Activated CD8-positive, alpha-beta T cell treated with anti-CD3 and anti-CD28 coated beads for 36 hours (primary cell): ENCODE measurements around the gene CCER1. TPM values are rescaled to one million over a fixed set of nuclear protein-coding genes. Genes with fewer than 3 reads are reported as not detected.

Experiments
- ATAC-seq: fragments of 200-7000 bp; cut with Tn5 transposase; one replicate; pipeline ENCODE4 v1.10.0; 2021; ENCODE audit warnings: mild to moderate bottlenecking, moderate library complexity
- CTCF ChIA-PET: fragments of 350-600 bp; sonication (Branson Sonifier 250); formaldehyde crosslinking; loops from one replicate; lab custom pipeline; 2021; ENCODE audit warnings: antibody characterized with exemption; lab: Charles Lee
- POLR2A ChIA-PET: fragments of 350-600 bp; sonication (Branson Sonifier 250); formaldehyde crosslinking; loops from one replicate; lab custom pipeline; 2021; ENCODE audit warnings: antibody characterized with exemption; lab: Charles Lee
- DNase-seq: peaks from one replicate; pipeline ENCODE4 v3.0.0-alpha.2; 2020
- H3K27ac Mint-ChIP-seq: one replicate; pipeline ENCODE4 v1.8.0; 2021; ENCODE audit warnings: mild to moderate bottlenecking, mixed read lengths
- H3K27me3 Mint-ChIP-seq: one replicate; pipeline ENCODE4 v1.8.0; 2021; ENCODE audit warnings: mixed read lengths
- H3K36me3 Mint-ChIP-seq: one replicate; pipeline ENCODE4 v1.8.0; 2021; ENCODE audit warnings: low read depth, mixed read lengths
- H3K4me1 Mint-ChIP-seq: one replicate; pipeline ENCODE4 v1.8.0; 2021; ENCODE audit warnings: low read depth, mixed read lengths
- H3K4me3 Mint-ChIP-seq: one replicate; pipeline ENCODE4 v1.8.0; 2021; ENCODE audit warnings: mild to moderate bottlenecking, moderate library complexity, mixed read lengths
- H3K9me3 Mint-ChIP-seq: one replicate; pipeline ENCODE4 v1.8.0; 2021; ENCODE audit warnings: mixed read lengths
- CTCF ChIP-seq: fragments of 200-600 bp; IDR thresholded peaks from one replicate; pipeline ENCODE4 v1.8.0; 2022; ENCODE audit warnings: antibody characterized with exemption, mild to moderate bottlenecking
- intact Hi-C: fragments of 100-400 bp; cut with micrococcal nuclease; formaldehyde crosslinking; loops from one replicate; pipeline ENCODE4 v1.10.0; 2022
- total RNA-seq, 2 experiments: library from RNA; stranded (reverse); gene quantifications; one replicate each; pipeline ENCODE4 v1.2.3, GENCODE V29; 2021

Gene CCER1
- total RNA-seq, 2 experiments from 2014 or later, result not detected

GRCh38 chr12:90959032-90959431, 4.1 kb upstream of the CCER1 start:
- POLR2A ChIA-PET, result no interaction called here
- H3K27me3 Mint-ChIP-seq, result peaks cover 1% of the 10 kb centered on the region
- no peak for ATAC-seq
- no peak for TF ChIP-seq CTCF
- no peaks in the 10 kb centered on the region for H3K4me1 Mint-ChIP-seq
- intact Hi-C loops, result no loop called here
- H3K27ac Mint-ChIP-seq, result no peak overlapping the region
- CTCF ChIA-PET, result interaction anchor here (0.8 to 1.3 kb wide), 5 partner anchors 10 to 1334 kb away, joined by 3 to 6 read pairs (median 3); no protein-coding TSS in a partner anchor
- H3K9me3 Mint-ChIP-seq, result no peaks in the 10 kb centered on the region
- H3K36me3 Mint-ChIP-seq, result no peaks in the 10 kb centered on the region
- no peak overlapping the region for H3K4me3 Mint-ChIP-seq
- no peak for DNase-seq

DNA sequence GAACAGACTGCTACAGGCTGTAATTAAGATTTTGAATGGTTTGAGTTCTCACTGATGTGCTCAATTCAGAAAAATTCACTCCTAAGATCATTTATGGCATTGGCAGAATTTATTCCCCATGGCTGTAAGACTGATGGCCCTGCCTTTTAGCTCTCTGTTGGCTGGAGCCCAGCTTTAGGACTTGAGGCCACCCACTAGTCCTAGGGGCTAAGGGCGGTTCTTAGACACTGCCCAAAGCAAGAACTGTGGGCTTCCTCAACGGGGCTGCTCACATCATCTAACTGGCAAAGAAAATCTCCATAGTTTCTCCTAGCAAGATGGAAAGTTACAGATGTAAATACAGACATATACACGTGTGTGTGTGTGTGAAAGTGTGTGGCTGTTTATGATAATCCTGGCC, 3.4 kb upstream of the CCER1 start:
- DNase-seq (no peak), ATAC-seq (no peak)
- ChIA-PET CTCF (interaction anchor here (0.8 to 1.3 kb wide), 5 partner anchors 11 to 1334 kb away, joined by 3 read pairs; no protein-coding TSS in a partner anchor), POLR2A (no interaction called here)
- Mint-ChIP-seq H3K9me3 (no peaks in the 10 kb centered on the region), H3K36me3 (no peaks in the 10 kb centered on the region), H3K4me3 (no peak overlapping the region), H3K4me1 (no peaks in the 10 kb centered on the region), H3K27ac (no peak overlapping the region), H3K27me3 (peaks cover 5% of the 10 kb centered on the region)
- TF ChIP-seq CTCF, result no peak
- intact Hi-C loops, result no loop called here

DNA sequence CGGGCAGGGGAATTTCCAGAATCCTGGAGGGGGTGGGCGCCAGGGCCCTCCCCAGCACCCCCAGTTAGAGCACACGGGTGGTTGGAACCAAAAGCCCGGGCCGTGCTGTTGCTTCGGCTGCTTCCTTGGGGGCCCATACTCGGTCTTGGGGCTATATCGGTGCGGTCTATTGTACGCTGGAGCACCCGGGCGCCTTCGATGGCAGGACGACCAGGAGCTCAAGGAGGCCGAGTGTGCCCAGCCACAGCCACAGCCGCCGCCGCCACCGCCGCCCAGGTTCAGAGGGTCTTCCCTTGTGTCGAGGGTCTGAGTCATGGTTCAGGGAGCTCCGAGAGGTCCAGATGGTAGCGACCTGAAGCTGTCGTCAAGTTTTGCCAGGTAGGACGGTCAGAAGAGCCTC, 548 bp downstream of the CCER1 start:
- Mint-ChIP-seq H3K9me3 (no peaks in the 10 kb centered on the region), H3K4me1 (no peaks in the 10 kb centered on the region), H3K27me3 (peaks cover 4% of the 10 kb centered on the region), H3K27ac (no peak overlapping the region), H3K36me3 (no peaks in the 10 kb centered on the region), H3K4me3 (no peak overlapping the region)
- intact Hi-C loops, result no loop called here
- DNase-seq, result no peak
- no peak for ATAC-seq
- CTCF ChIA-PET, result no interaction called here
- POLR2A ChIA-PET, result no interaction called here
- TF ChIP-seq CTCF, result no peak

DNA sequence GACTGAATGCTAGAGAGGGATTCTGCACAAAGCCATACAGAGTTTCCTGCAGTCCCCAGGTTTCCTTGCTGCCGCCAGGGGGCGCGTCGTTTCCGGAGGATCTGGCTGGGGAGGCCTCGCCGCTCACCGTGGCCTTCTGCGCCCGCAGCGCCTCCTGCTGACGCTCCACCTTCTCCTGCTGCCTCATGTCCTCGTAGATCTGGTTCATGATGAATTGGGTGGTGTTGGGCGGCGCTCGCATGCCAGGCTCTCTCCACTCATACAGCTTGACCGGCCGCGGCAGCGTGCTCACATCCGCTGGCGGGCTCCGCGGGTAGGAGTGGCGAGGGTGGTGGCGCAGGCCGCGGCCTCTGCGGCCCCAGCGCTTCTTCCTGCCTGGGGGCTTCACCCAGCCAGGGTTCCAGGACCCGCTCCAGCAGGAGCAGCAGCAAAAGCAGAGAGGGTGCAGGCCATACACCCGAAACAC, 987 bp downstream of the CCER1 start:
- ChIA-PET CTCF (interaction anchor here (1.1 to 2.3 kb wide), 2 partner anchors 9 to 13 kb away, joined by 3 to 5 read pairs; no protein-coding TSS in a partner anchor), POLR2A (interaction anchor here (0.7 kb wide), 1 partner anchor 186 kb away, joined by 3 read pairs; no protein-coding TSS in a partner anchor)
- Mint-ChIP-seq H3K4me3 (no peak overlapping the region), H3K36me3 (no peaks in the 10 kb centered on the region), H3K9me3 (no peaks in the 10 kb centered on the region), H3K27me3 (peaks cover 4% of the 10 kb centered on the region), H3K4me1 (no peaks in the 10 kb centered on the region), H3K27ac (no peak overlapping the region)
- ATAC-seq (no peak), DNase-seq (no peak)
- TF ChIP-seq CTCF, result peak; percentile 53
- intact Hi-C loops, result no loop called here

GRCh38 chr12:90951432-90952105, 3.4 kb downstream of the CCER1 start:
- Mint-ChIP-seq H3K27me3 (peaks cover 4% of the 10 kb centered on the region), H3K9me3 (no peaks in the 10 kb centered on the region), H3K27ac (no peak overlapping the region), H3K36me3 (no peaks in the 10 kb centered on the region), H3K4me1 (no peaks in the 10 kb centered on the region), H3K4me3 (no peak overlapping the region)
- POLR2A ChIA-PET, result no interaction called here
- DNase-seq (no peak), ATAC-seq (no peak)
- no peak for TF ChIP-seq CTCF
- CTCF ChIA-PET, result interaction anchor here (1.3 to 2.3 kb wide), 2 partner anchors 8 to 11 kb away, joined by 4 to 5 read pairs; no protein-coding TSS in a partner anchor
- intact Hi-C loops, result no loop called here
